Measurements from ENCODE around the gene ARHGEF28. TPM values are rescaled to one million over a fixed set of nuclear protein-coding genes. Genes with fewer than 3 reads are reported as not detected.

The ARHGEF28 gene
- total and polyA plus RNA-seq, 2 donors (not counting 1 experiment from before 2014, with no cell fraction given), result not detected

GRCh38 chr5:73907164-73907563 is 281.2 kb downstream of the ARHGEF28 start:
- H3K27me3 Mint-ChIP-seq, result peaks cover 15% of the 10 kb centered on the region
- Histone ChIP-seq H3K9ac (ENCODE audit: low read length) (no peak overlapping the region), H3K4me3 (ENCODE audit: control extremely low read depth in 1 of 5, extremely low read depth in 1 of 5, insufficient read depth in 1 of 5, low read depth in 2 of 5, low read length in 4 of 5) (no peak overlapping the region), H3K27me3 (replicated peaks in 1 of 4; ENCODE audit: control extremely low read depth in 1 of 4, control insufficient read depth in 3 of 4, insufficient read depth in 4 of 4, low read length in 3 of 4) (peaks cover 0 to 5% (median 0%) of the 10 kb centered on the region in 4 experiments), H2AFZ (ENCODE audit: insufficient read depth, low read depth, low read length, poor library complexity, severe bottlenecking) (no peak overlapping the region), H3K4me2 (replicated peaks; ENCODE audit: low read depth, low read length, poor library complexity, severe bottlenecking) (no peak overlapping the region), H4K20me1 (ENCODE audit: control insufficient read depth, insufficient read depth, low read length, poor library complexity, severe bottlenecking) (no peaks in the 10 kb centered on the region), H3K79me2 (ENCODE audit: control insufficient read depth, insufficient read depth, low read length) (no peaks in the 10 kb centered on the region), H3K9me3 (ENCODE audit: control extremely low read depth in 1 of 3, control insufficient read depth in 2 of 3, insufficient read depth in 1 of 3, low read length in 2 of 3) (no peaks in the 10 kb centered on the region), H3K4me1 (ENCODE audit: control insufficient read depth in 2 of 2, insufficient read depth in 2 of 2, low read length in 2 of 2) (no peaks in the 10 kb centered on the region), H3K36me3 (replicated peaks in 1 of 2; ENCODE audit: control extremely low read depth in 1 of 2, control insufficient read depth in 1 of 2, extremely low read depth in 1 of 2, insufficient read depth in 2 of 2, low read length in 1 of 2) (no peaks in the 10 kb centered on the region), H3K27ac (ENCODE audit: low read length in 2 of 2) (no peak overlapping the region)
- H3K4me3 Mint-ChIP-seq, result no peak overlapping the region
- no peak overlapping the region for H3K27ac Mint-ChIP-seq
- POLR2A ChIA-PET, result no interaction called here
- no peak for TF ChIP-seq CTCF (IDR thresholded peaks at IDR 0.05)
- no peak for TF ChIP-seq EZH2 (IDR thresholded peaks at IDR 0.05; ENCODE audit: borderline replicate concordance, insufficient read depth, low read depth, low read length, poor library complexity, severe bottlenecking)
- H3K4me1 Mint-ChIP-seq, result no peaks in the 10 kb centered on the region
- WGBS (ENCODE audit: insufficient coverage), result 80% methylated on average over 1 of the region's 3 CpGs
- no peak for ATAC-seq (ENCODE audit: low read depth)
- DNase-seq, result no peak
- CTCF ChIA-PET, result interaction anchor here (1.9 kb wide), 2 partner anchors 733 to 742 kb away, joined by 6 to 7 read pairs; partner anchors contain the start of gene ENC1
- H3K9me3 Mint-ChIP-seq (ENCODE audit: insufficient read depth), result no peaks in the 10 kb centered on the region
- intact Hi-C loops (cut with micrococcal nuclease), result loop anchor here (10.0 kb wide), 3 partner anchors 312 to 1008 kb away; no protein-coding TSS in a partner anchor

GRCh38 chr5:73908395-73908794 is 282.4 kb downstream of the ARHGEF28 start:
- no peaks in the 10 kb centered on the region for H4K20me1 ChIP-seq (ENCODE audit: control insufficient read depth, insufficient read depth, low read length, poor library complexity, severe bottlenecking)
- H3K4me3 ChIP-seq (ENCODE audit: control extremely low read depth in 1 of 5, extremely low read depth in 1 of 5, insufficient read depth in 1 of 5, low read depth in 2 of 5, low read length in 4 of 5), result no peak overlapping the region
- Mint-ChIP-seq H3K4me1 (no peaks in the 10 kb centered on the region), H3K27me3 (peaks cover 15% of the 10 kb centered on the region), H3K4me3 (no peak overlapping the region), H3K9me3 (ENCODE audit: insufficient read depth) (no peaks in the 10 kb centered on the region), H3K27ac (no peak overlapping the region)
- H3K27ac ChIP-seq (ENCODE audit: low read length in 2 of 2), result no peak overlapping the region
- TF ChIP-seq CTCF (IDR thresholded peaks at IDR 0.05) (no peak), EZH2 (IDR thresholded peaks at IDR 0.05; ENCODE audit: borderline replicate concordance, insufficient read depth, low read depth, low read length, poor library complexity, severe bottlenecking) (no peak)
- H3K4me1 ChIP-seq (ENCODE audit: control insufficient read depth in 2 of 2, insufficient read depth in 2 of 2, low read length in 2 of 2), result no peaks in the 10 kb centered on the region
- H3K9ac ChIP-seq (ENCODE audit: low read length), result no peak overlapping the region
- H3K79me2 ChIP-seq (ENCODE audit: control insufficient read depth, insufficient read depth, low read length), result no peaks in the 10 kb centered on the region
- H3K27me3 ChIP-seq (replicated peaks in 1 of 4; ENCODE audit: control extremely low read depth in 1 of 4, control insufficient read depth in 3 of 4, insufficient read depth in 4 of 4, low read length in 3 of 4), result no peaks in the 10 kb centered on the region
- CTCF ChIA-PET, result interaction anchor here (1.9 kb wide), 1 partner anchor 732 kb away, joined by 6 read pairs; the partner anchor contains the start of gene ENC1
- H2AFZ ChIP-seq (ENCODE audit: insufficient read depth, low read depth, low read length, poor library complexity, severe bottlenecking), result no peak overlapping the region
- ATAC-seq (ENCODE audit: low read depth), result no peak
- DNase-seq, result no peak
- intact Hi-C loops (cut with micrococcal nuclease), result loop anchor here (10.0 kb wide), 3 partner anchors 314 to 1006 kb away; no protein-coding TSS in a partner anchor
- POLR2A ChIA-PET, result no interaction called here
- no CpG with 5 or more reads among the region's 2 CpGs for WGBS (ENCODE audit: insufficient coverage)
- H3K4me2 ChIP-seq (replicated peaks; ENCODE audit: low read depth, low read length, poor library complexity, severe bottlenecking), result no peak overlapping the region
- no peaks in the 10 kb centered on the region for H3K36me3 ChIP-seq (replicated peaks in 1 of 2; ENCODE audit: control extremely low read depth in 1 of 2, control insufficient read depth in 1 of 2, extremely low read depth in 1 of 2, insufficient read depth in 2 of 2, low read length in 1 of 2)
- H3K9me3 ChIP-seq (ENCODE audit: control extremely low read depth in 1 of 3, control insufficient read depth in 2 of 3, insufficient read depth in 1 of 3, low read length in 2 of 3), result no peaks in the 10 kb centered on the region

All from B cell (primary cell).